K562 (cell line): ENCODE results near the gene CHPF2.

ENCODE experiments used
- ARNT ChIP-seq, 2 experiments: fragments of 450-650 bp; IDR thresholded peaks; 2 replicates each; pipeline ENCODE4 v1.6.1; 2016; ENCODE audit warnings: mild to moderate bottlenecking in 1 of 2
- KAT7 ChIP-seq: sonication (generic); formaldehyde crosslinking; IDR thresholded peaks from 2 replicates; pipeline ENCODE4 v1.8.0; 2022; ENCODE audit warnings: missing genetic modification reagents, mild to moderate bottlenecking, borderline replicate concordance
- RAD21 ChIP-seq, 2 experiments: fragments of 250-450 bp in 1 of 2; fragments of 450-650 bp in 1 of 2; sonication (Bioruptor Pico) in 1 of 2; formaldehyde crosslinking in 1 of 2; IDR thresholded peaks in 1 of 2; conservative IDR thresholded peaks in 1 of 2; 2 replicates each; pipeline versions ENCODE4 v1.4.0 to v1.8.0; 2020 to 2022; ENCODE audit warnings: mild to moderate bottlenecking in 2 of 2, moderate library complexity in 1 of 2
- SMC3 ChIP-seq: conservative IDR thresholded peaks from 2 replicates; pipeline ENCODE4 v1.6.1; 2011; ENCODE audit warnings: low read depth, low read length, improper control_type of control experiment; ENCODE audit not compliant: insufficient read depth
- TAF1 ChIP-seq: IDR thresholded peaks from 2 replicates; pipeline ENCODE4 v1.6.1; 2011; ENCODE audit warnings: mild to moderate bottlenecking, low read length, moderate library complexity; ENCODE audit not compliant: insufficient read depth, control insufficient read depth, severe bottlenecking; ENCODE audit errors: extremely low read depth
- YY1 ChIP-seq, 3 experiments: IDR thresholded peaks; 2 replicates each; pipeline ENCODE4 v1.6.1; 2011; ENCODE audit warnings: low read length in 2 of 3, mild to moderate bottlenecking in 2 of 3, moderate library complexity in 2 of 3, borderline replicate concordance in 1 of 3, control low read depth in 1 of 3, low read depth in 1 of 3; ENCODE audit not compliant: insufficient read depth in 3 of 3, insufficient replicate concordance in 2 of 3, control insufficient read depth in 1 of 3, insufficient read length in 1 of 3; ENCODE audit errors: extremely low read depth in 1 of 3
- ZFX ChIP-seq: sonication (generic); formaldehyde crosslinking; IDR thresholded peaks from 2 replicates; pipeline ENCODE4 v1.8.0; 2022; ENCODE audit warnings: mild to moderate bottlenecking, missing genetic modification reagents, moderate library complexity
- ZNF41 ChIP-seq: fragments of 250-450 bp; sonication (Bioruptor Pico); conservative IDR thresholded peaks from 2 replicates; pipeline ENCODE4 v1.4.0; 2020; ENCODE audit warnings: mild to moderate bottlenecking
- TF ChIP-seq, protein P1 (sequence below), 3 experiments: IDR thresholded peaks in 2 of 3; conservative IDR thresholded peaks in 1 of 3; 2 replicates each; pipeline ENCODE4 v1.5.1; 2011 to 2012; ENCODE audit warnings: low read length in 3 of 3, mild to moderate bottlenecking in 3 of 3, control low read depth in 2 of 3, improper control_type of control experiment in 1 of 3, inconsistent platforms in 1 of 3, low read depth in 1 of 3, mixed read lengths in 1 of 3, moderate library complexity in 1 of 3; ENCODE audit not compliant: insufficient read depth in 2 of 3
- TF ChIP-seq, protein P2 (sequence below): fragments of 450-650 bp; IDR thresholded peaks from 2 replicates; pipeline ENCODE4 v1.6.1; 2016; ENCODE audit warnings: low read depth
- TF ChIP-seq, protein P3 (sequence below): fragments of 450-650 bp; IDR thresholded peaks from 2 replicates; pipeline ENCODE4 v1.6.1; 2018; ENCODE audit not compliant: partially characterized antibody
- TF ChIP-seq, protein P4 (sequence below): fragments of 250-450 bp; sonication (Bioruptor Pico); IDR thresholded peaks from 2 replicates; pipeline ENCODE4 v1.8.0; 2022; ENCODE audit warnings: moderate library complexity, mild to moderate bottlenecking, inconsistent platforms
- TF ChIP-seq, protein P5 (sequence below): sonication (generic); formaldehyde crosslinking; IDR thresholded peaks from 2 replicates; pipeline ENCODE4 v1.8.0; 2022; ENCODE audit warnings: mild to moderate bottlenecking, missing genetic modification reagents

DNA sequence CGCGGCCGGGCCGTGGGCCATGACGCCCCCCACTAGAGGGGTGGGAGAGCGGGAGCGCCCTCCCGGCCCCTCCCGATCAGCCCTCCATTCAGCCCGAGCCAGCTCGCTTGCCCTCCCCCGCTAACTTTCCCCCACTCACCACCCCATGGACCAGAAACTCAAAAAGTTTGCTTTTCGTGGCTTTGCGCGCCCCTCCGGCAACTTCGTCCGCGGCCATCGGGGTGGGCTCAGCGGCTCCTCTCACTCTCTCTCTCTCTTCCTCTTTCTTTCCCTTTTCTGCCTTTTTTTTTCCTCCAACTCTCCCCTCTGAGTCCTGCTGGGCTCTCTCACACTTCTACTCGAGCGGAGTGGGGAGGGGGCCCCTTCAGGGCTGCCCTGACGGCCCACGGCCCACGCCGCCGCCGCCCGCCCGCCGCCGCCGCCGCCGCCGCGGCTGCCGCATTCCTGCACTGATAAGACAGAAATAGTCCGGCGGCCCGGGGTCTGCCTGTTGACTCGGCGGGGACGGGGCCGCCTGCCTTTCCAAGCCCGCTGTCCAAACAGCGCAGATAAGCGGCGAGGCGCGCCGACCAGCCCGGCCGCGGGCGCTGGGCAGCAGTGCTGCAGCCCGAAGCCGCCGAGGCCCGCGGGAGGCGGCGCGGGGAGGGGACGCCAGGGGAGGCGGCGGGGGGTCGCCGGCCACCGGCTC lies 16.2 kb downstream of the CHPF2 start, which contains the start of gene SMARCD3:
- no peak for TF ChIP-seq RAD21 (CRISPR knock-in tag; conservative IDR thresholded peaks at IDR 0.05 in 1 of 2, IDR thresholded peaks at IDR 0.05 in 1 of 2)
- no peak for TF ChIP-seq KAT7 (CRISPR knock-in tag)
- TF ChIP-seq, protein P1, sequence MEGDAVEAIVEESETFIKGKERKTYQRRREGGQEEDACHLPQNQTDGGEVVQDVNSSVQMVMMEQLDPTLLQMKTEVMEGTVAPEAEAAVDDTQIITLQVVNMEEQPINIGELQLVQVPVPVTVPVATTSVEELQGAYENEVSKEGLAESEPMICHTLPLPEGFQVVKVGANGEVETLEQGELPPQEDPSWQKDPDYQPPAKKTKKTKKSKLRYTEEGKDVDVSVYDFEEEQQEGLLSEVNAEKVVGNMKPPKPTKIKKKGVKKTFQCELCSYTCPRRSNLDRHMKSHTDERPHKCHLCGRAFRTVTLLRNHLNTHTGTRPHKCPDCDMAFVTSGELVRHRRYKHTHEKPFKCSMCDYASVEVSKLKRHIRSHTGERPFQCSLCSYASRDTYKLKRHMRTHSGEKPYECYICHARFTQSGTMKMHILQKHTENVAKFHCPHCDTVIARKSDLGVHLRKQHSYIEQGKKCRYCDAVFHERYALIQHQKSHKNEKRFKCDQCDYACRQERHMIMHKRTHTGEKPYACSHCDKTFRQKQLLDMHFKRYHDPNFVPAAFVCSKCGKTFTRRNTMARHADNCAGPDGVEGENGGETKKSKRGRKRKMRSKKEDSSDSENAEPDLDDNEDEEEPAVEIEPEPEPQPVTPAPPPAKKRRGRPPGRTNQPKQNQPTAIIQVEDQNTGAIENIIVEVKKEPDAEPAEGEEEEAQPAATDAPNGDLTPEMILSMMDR (IDR thresholded peaks at IDR 0.05 in 2 of 3, conservative IDR thresholded peaks at IDR 0.05 in 1 of 3; ENCODE audit: insufficient read depth in 2 of 3, low read depth in 1 of 3, low read length in 3 of 3), result no peak
- TF ChIP-seq, protein P2, sequence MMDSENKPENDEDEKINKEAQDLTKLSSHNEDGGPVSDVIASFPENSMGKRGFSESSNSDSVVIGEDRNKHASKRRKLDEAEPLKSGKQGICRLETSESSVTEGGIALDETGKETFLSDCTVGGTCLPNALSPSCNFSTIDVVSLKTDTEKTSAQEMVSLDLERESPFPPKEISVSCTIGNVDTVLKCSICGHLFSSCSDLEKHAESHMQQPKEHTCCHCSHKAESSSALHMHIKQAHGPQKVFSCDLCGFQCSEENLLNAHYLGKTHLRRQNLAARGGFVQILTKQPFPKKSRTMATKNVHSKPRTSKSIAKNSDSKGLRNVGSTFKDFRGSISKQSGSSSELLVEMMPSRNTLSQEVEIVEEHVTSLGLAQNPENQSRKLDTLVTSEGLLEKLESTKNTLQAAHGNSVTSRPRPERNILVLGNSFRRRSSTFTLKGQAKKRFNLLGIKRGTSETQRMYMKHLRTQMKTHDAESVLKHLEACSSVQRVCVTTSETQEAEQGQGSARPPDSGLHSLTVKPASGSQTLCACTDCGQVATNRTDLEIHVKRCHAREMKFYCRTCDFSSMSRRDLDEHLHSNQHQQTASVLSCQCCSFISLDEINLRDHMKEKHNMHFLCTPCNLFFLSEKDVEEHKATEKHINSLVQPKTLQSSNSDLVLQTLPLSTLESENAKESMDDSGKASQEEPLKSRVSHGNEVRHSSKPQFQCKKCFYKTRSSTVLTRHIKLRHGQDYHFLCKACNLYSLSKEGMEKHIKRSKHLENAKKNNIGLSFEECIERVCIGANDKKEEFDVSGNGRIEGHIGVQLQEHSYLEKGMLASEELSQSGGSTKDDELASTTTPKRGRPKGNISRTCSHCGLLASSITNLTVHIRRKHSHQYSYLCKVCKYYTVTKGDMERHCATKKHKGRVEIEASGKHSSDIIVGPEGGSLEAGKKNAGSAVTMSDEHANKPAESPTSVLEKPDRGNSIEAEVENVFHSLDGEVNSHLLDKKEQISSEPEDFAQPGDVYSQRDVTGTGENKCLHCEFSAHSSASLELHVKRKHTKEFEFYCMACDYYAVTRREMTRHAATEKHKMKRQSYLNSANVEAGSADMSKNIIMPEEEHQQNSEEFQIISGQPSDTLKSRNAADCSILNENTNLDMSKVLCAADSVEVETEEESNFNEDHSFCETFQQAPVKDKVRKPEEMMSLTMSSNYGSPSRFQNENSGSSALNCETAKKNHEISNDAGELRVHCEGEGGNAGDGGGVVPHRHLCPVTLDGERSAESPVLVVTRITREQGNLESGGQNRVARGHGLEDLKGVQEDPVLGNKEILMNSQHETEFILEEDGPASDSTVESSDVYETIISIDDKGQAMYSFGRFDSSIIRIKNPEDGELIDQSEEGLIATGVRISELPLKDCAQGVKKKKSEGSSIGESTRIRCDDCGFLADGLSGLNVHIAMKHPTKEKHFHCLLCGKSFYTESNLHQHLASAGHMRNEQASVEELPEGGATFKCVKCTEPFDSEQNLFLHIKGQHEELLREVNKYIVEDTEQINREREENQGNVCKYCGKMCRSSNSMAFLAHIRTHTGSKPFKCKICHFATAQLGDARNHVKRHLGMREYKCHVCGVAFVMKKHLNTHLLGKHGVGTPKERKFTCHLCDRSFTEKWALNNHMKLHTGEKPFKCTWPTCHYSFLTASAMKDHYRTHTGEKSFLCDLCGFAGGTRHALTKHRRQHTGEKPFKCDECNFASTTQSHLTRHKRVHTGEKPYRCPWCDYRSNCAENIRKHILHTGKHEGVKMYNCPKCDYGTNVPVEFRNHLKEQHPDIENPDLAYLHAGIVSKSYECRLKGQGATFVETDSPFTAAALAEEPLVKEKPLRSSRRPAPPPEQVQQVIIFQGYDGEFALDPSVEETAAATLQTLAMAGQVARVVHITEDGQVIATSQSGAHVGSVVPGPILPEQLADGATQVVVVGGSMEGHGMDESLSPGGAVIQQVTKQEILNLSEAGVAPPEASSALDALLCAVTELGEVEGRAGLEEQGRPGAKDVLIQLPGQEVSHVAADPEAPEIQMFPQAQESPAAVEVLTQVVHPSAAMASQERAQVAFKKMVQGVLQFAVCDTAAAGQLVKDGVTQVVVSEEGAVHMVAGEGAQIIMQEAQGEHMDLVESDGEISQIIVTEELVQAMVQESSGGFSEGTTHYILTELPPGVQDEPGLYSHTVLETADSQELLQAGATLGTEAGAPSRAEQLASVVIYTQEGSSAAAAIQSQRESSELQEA, result no peak
- no peak for TF ChIP-seq TAF1
- TF ChIP-seq, protein P3, sequence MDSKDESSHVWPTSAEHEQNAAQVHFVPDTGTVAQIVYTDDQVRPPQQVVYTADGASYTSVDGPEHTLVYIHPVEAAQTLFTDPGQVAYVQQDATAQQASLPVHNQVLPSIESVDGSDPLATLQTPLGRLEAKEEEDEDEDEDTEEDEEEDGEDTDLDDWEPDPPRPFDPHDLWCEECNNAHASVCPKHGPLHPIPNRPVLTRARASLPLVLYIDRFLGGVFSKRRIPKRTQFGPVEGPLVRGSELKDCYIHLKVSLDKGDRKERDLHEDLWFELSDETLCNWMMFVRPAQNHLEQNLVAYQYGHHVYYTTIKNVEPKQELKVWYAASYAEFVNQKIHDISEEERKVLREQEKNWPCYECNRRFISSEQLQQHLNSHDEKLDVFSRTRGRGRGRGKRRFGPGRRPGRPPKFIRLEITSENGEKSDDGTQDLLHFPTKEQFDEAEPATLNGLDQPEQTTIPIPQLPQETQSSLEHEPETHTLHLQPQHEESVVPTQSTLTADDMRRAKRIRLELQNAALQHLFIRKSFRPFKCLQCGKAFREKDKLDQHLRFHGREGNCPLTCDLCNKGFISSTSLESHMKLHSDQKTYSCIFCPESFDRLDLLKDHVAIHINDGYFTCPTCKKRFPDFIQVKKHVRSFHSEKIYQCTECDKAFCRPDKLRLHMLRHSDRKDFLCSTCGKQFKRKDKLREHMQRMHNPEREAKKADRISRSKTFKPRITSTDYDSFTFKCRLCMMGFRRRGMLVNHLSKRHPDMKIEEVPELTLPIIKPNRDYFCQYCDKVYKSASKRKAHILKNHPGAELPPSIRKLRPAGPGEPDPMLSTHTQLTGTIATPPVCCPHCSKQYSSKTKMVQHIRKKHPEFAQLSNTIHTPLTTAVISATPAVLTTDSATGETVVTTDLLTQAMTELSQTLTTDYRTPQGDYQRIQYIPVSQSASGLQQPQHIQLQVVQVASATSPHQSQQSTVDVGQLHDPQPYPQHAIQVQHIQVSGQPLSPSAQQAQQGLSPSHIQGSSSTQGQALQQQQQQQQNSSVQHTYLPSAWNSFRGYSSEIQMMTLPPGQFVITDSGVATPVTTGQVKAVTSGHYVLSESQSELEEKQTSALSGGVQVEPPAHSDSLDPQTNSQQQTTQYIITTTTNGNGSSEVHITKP, result no peak
- TF ChIP-seq YY1 (IDR thresholded peaks at IDR 0.05; ENCODE audit: borderline replicate concordance in 1 of 3, control insufficient read depth in 1 of 3, extremely low read depth in 1 of 3, insufficient read depth in 3 of 3, insufficient read length in 1 of 3, insufficient replicate concordance in 2 of 3, low read depth in 1 of 3, low read length in 2 of 3), result peak in 1 of 3 experiments; percentile 32
- TF ChIP-seq, protein P4, sequence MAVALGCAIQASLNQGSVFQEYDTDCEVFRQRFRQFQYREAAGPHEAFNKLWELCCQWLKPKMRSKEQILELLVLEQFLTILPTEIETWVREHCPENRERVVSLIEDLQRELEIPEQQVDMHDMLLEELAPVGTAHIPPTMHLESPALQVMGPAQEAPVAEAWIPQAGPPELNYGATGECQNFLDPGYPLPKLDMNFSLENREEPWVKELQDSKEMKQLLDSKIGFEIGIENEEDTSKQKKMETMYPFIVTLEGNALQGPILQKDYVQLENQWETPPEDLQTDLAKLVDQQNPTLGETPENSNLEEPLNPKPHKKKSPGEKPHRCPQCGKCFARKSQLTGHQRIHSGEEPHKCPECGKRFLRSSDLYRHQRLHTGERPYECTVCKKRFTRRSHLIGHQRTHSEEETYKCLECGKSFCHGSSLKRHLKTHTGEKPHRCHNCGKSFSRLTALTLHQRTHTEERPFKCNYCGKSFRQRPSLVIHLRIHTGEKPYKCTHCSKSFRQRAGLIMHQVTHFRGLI (CRISPR knock-in tag), result no peak
- no peak for TF ChIP-seq ZNF41
- peak; percentile 19; the same call in 1 of the 2 replicates for TF ChIP-seq ZFX (CRISPR knock-in tag)
- no peak for TF ChIP-seq ARNT (IDR thresholded peaks at IDR 0.05)
- no peak for TF ChIP-seq SMC3
- TF ChIP-seq, protein P5, sequence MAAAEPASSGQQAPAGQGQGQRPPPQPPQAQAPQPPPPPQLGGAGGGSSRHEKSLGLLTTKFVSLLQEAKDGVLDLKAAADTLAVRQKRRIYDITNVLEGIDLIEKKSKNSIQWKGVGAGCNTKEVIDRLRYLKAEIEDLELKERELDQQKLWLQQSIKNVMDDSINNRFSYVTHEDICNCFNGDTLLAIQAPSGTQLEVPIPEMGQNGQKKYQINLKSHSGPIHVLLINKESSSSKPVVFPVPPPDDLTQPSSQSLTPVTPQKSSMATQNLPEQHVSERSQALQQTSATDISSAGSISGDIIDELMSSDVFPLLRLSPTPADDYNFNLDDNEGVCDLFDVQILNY (CRISPR knock-in tag), result no peak
